AG09309 (cell line): ENCODE data around the gene HMGXB4.

Source experiments
- DNase-seq: peaks from one replicate; pipeline ENCODE4 v3.0.0-alpha.2; 2010; ENCODE audit warnings: low read depth
- H3K4me3 ChIP-seq: 2 replicates; pipeline ENCODE4 v1.5.1; 2011; ENCODE audit warnings: mild to moderate bottlenecking, low read depth, low read length, moderate library complexity; ENCODE audit not compliant: control insufficient read depth
- TF ChIP-seq, protein P1 (sequence below): IDR thresholded peaks from 2 replicates; pipeline ENCODE4 v1.5.1; 2011; ENCODE audit warnings: mild to moderate bottlenecking, low read depth, low read length, inconsistent platforms; ENCODE audit not compliant: insufficient read depth, control insufficient read depth; ENCODE audit errors: missing control alignments

The HMGXB4 gene

DNA sequence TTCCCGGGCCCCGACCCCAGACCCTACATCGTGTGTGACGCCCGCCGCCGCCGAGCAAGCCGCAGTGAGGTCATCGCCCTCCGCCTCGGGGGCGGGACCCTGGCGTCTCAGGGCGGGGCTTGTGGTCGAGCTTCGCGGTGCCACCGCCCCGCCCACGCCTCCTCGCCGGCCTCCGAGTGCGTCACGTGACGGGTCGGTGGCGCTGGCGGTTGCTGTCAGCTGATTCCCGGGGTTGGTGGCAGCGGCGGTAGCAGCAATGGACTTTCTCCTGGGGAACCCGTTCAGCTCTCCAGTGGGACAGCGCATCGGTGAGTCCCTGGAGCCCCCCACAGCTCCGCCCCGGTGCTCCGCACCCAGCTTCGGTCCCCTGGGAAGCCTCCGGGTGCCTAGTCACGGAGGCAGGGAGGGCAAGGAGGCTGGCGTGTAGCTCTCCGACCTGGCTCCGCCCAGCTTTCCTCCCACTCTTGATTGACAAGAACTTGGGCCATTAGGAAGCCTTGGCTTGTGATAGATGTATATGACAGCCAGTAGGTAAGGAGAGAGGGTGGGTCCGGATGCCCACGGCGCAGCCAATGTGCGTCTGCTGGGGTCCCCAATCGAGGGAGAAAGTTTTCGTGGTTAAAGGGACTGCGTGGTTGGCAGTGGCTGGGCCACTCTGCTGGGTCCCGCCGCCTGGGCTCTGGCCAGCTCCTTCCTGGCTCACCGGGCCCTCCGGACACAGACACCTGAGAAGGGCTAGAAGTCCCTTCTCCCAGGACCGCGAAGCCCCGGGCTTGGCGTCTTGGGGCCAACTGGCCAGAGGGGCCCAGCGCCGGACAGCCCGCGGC, 42.6 kb downstream of the HMGXB4 start, which contains the start of gene TOM1:
TSS of gene TOM1 (plus strand) at position 222 of the 827 bp plus-strand sequence. CDS start at position 257, 35 bp downstream.
- peak within 1 kb of the TSS; percentile 66 for H3K4me3 ChIP-seq
- TF ChIP-seq, protein P1, sequence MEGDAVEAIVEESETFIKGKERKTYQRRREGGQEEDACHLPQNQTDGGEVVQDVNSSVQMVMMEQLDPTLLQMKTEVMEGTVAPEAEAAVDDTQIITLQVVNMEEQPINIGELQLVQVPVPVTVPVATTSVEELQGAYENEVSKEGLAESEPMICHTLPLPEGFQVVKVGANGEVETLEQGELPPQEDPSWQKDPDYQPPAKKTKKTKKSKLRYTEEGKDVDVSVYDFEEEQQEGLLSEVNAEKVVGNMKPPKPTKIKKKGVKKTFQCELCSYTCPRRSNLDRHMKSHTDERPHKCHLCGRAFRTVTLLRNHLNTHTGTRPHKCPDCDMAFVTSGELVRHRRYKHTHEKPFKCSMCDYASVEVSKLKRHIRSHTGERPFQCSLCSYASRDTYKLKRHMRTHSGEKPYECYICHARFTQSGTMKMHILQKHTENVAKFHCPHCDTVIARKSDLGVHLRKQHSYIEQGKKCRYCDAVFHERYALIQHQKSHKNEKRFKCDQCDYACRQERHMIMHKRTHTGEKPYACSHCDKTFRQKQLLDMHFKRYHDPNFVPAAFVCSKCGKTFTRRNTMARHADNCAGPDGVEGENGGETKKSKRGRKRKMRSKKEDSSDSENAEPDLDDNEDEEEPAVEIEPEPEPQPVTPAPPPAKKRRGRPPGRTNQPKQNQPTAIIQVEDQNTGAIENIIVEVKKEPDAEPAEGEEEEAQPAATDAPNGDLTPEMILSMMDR, result no peak

DNA sequence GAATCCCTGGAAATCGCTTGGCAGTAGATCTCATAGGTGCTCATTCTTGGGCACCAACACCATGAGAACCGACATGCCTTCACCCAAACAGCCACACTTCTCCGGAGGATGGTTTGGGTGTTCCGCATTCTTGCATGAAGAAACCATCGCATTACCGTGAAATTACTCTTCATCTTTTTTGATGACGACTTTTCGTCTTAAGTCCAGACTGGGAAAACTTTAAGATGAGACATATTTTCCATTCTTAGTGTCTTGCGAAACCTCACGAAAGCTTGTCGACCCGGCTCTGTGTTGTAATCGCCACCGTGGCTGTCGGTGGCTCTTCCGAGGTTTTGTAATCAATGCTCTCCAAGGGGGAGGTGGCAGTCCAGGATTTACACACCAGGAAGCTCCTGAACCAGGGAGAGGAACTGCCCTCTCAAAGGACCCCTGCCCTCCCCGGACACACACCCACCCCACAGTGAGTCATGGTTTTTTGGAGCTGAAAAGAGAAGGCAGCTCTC, 44.1 kb downstream of the HMGXB4 start:
- H3K4me3 ChIP-seq, result peak overlapping the region; percentile 66

More for the DNA sequence above, 42.6 kb downstream of the HMGXB4 start, which contains the start of gene TOM1:
- peak; percentile 100 for DNase-seq

DNA sequence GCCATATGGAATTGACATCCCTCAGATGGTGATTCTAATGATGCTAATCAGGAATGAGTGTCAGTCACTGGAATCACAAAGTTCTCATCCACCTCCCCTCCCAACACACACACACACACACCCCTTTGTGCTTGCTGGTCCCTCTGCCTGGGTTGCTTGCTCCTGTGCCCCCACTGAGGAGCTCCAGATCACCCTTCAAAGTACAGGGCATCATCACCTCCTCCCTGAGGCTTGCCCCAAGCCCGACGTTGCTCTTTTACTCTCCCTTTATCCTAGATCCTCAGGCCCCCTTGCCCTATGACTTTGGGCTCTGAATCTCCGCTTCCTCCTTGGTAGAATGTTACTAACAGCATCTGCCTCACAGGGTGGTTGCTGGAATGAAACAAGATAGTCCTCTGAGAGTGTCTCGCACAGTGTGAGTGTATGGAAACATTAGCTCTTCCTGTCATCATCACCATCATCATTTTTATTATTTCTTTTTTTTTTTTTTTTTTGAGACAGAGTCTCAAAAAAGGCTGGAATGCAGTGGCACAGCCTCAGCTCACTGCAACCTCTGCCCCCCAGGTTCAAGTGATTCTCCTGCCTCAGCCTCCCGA, 45.8 kb downstream of the HMGXB4 start:
- H3K4me3 ChIP-seq, result no peak overlapping the region
- TF ChIP-seq, protein P1, result no peak
- no peak for DNase-seq

More for the DNA sequence above, 44.1 kb downstream of the HMGXB4 start:
- DNase-seq, result peak; percentile 100
- TF ChIP-seq, protein P1, result no peak

DNA sequence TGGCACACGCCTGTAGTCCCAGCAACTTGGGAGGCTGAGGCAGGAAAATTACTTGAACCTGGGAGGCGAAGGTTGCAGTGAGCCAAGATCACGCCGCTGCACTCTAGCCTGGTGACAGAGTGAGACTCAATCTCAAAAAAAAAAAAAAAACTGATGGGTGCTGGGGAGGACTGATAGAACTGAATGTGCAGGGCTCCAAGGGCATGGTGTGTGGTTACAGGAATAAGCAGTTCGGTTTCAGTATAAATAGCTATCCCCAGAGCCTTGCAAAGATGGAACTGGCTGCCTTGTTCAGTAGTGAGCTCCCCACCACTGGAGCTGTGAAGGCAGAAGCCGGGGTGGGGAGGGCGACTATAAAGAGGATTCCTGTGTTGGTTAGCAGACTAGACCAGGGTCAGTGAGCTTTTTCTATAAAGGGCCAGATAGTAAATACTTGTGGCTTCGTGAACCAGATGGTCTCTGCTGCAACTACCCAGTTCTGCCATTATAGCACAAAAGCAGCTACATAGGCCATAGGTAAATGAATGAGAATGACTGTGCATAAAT, 48.3 kb downstream of the HMGXB4 start:
- TF ChIP-seq, protein P1, result no peak
- H3K4me3 ChIP-seq, result no peak overlapping the region
- peak; percentile 31 for DNase-seq

DNA sequence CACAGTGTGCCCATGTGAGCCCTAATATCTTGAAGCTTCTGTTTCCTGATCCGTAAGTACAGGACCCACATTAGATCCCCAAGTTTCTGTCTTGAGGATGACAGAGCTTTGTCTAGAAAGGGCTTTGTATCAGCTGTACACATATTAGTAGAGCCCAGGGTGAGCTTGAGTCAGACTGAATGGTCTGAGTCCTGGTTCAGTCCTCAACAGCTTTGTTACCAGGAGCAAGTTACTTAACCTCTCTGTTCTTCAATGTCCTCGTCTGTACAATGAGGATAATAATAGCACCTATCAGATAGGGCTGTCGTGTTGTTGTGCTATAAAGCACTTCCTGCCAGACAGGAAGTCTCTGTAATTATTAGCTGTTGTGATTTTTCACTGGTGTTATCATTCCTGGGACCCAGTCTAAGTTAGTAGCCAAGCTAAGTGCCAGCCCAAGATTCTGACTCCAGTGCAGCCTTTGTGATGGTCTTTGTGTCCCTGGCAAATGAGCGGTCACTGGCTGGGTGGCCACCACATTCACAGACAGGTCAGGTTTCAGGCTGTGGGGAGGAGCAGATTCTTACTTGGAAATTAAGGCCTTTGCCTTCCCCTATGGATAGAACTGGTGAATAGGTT, 49.2 kb downstream of the HMGXB4 start:
- DNase-seq, result no peak
- TF ChIP-seq, protein P1, result no peak
- no peak overlapping the region for H3K4me3 ChIP-seq

DNA sequence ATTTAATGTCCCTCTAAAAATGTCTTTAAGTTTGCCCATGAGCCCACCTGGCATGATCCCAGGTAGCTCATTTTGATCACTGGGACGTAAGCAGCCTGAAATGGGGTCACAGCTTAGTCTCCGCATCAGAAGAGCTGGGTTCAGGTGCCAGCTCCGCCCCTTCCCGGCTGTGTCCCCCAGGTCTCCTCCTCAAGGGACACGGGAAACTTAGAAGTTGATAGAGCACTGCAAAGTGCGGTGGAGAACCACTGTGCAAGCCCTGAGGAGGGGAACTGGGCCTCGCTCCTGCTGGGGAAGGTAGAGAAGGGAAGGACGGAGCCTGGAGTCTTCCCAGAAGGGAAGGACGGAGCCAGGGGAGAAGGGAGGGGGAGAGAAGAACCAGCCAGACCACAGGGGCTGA, 50.1 kb downstream of the HMGXB4 start:
- no peak overlapping the region for H3K4me3 ChIP-seq

More for the DNA sequence above, 50.1 kb downstream of the HMGXB4 start:
- TF ChIP-seq, protein P1, result no peak
- no peak for DNase-seq
